Occipital lobe (tissue), 2 donors: ENCODE results near the gene FAXDC2. TPM values are rescaled to one million over a fixed set of nuclear protein-coding genes. Genes with fewer than 3 reads are reported as not detected.
"Not testable (repeated sequence)": the region's sequence is repeated elsewhere in the genome, so short reads cannot be mapped to it uniquely, and the experiment has no call there.

ENCODE experiments used
- DNase-seq: peaks from one replicate; lab custom pipeline; 2025; lab: John Stamatoyannopoulos, UW
- total RNA-seq: library from RNA; depleted of rRNA; stranded (reverse); fragments of >200 nt; gene quantifications from one replicate; pipeline ENCODE4 v1.2.3, GENCODE V29; 2014

FAXDC2 gene
- total RNA-seq, 1 donor from 2014 or later = 7.2 TPM

DNA sequence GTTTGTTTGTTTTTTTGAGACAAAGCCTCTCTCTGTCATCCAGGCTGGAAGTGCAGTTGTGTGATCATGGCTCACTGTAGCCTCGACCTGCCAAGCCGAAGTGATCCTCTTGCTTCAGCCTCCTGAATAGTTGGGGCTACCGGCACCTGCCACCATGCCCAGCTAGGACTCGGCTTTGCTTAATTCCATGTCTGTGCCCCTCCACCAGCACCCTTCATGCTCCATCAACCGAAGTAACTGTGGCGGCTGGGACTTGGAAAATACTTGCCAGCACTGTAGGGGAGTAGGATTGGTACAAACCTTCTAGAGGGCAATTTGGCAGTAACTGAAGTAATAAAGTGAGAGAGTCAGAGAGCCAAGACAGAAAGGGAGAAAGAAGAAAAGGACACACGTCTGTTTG is 19.0 kb downstream of the FAXDC2 start:
- DNase-seq = no peak

DNA sequence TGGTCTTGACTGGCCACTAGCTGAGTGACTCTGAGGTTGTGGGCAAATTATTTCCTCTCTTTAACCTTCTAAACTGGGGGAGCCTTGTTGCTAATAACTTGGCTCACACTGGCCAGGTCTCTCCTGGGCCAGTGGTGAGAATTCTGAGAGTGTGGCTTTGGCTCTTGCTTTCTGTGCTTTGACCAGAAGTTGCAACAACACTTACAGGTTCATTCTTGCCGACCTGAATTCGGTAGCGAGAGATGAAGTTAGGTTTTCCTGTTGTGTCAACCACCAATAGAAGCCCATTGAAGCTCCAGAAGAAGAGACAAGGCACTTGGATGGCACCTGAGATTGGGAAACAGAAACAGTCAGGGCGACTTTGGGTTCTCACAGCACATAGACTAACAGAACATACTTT is 19.8 kb downstream of the FAXDC2 start:
- no peak for DNase-seq

DNA sequence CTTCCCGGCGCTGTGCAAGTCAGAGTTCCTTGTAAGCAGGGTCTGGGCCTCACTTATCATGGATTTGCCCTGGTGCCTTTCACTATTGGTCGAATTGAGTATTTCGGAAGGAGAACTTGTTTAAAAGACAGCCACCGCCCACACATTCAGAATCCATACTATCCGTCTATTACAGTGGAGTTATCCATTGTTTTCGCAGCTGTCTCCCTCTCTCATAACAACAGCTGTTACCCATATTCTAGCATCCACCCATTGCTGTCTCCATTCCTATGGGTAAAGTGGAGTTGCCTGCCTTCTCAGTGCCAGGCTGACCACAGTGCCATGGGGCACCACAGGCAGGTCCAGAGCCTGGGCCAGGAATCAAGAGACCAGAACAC is 20.2 kb downstream of the FAXDC2 start:
- DNase-seq = no peak

DNA sequence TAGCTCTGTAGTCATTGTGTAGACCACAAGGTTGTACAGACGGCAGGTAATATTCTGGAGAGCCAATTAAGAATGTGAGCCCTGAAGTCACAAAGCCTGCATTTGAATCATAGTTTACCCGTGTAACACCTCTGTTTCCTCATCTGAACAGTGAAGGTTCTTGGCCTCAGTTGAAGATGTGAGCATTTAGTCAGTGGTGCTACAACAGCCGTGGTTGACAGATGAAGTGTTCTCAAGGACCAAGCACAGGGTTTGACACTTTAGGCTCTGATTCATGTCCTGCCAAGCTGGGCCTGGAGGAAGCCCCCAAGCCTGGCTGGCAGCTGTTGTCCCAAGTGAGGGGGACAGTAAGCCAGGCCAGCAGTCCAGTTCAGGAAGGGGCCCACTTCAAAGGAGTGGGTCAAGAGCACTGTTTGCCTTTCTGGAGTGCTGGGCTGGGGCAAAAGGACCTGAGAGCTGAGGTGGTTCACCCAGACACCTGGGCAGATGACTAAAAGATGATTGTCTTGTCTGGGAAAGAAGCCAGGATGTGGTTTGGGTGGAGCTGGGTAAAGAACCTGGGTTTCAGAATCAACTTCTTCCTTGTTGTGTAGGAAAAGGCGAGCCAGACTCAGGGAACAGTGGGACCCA is 20.7 kb downstream of the FAXDC2 start:
- no peak for DNase-seq

DNA sequence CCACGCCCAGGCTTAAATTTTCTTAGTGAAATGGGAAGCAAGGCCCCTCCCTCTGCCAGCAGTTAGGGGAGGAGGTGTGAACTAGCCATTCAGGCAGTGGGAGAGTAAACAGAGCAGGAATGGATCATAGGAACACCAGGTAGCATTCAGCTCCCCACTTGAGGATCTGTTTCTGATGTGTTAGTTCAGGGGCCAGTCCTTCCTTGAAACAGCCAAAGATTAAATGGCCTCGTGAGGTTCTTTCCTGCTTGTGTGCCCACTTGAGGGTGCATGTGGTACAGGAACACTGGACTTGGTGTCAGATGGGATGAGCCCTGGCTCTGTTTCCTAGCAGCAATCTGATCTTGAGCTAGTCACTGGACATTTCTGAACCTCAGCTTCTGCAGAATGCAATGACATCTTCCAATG is 21.2 kb downstream of the FAXDC2 start:
- no peak for DNase-seq

DNA sequence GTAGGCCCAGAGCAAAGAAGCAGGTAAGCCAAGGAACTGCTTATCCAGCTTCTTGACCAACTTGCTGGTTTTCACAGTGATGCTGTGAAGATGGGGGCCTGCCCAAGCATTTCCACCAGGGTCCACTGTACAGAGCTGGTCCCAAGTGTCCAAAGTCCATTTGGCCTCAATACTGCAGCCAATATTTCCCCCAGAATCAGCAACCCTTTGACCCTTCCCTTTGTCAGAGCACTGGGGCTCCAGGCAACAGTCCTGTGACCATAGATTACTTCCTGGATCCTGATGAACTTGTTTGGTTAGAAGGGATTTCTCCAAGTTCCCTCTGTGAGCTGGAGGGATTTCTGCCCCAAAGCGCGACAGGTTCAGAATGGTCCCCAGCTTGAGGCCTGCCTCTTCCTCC is 26.3 kb downstream of the FAXDC2 start:
- no peak for DNase-seq

DNA sequence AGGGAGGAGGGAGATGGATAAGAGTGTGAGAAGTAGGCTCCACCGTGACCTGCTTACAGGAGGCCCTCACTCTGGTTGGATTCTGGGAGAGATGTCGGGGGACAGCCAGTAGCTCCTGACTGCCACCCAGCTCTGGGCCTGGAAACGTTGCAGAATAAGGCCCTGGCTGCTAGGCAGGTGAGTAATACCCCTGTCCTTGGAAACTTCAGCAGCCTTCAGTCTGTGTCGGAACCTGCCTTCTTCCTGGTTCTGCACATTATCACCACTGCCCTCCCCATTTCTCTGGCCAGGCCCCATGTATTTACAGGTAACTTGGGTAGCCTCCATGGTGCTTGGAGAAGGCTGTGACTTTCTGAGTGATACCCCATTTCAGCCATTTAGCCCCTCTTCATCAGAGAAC is 26.8 kb downstream of the FAXDC2 start:
- DNase-seq = no peak

DNA sequence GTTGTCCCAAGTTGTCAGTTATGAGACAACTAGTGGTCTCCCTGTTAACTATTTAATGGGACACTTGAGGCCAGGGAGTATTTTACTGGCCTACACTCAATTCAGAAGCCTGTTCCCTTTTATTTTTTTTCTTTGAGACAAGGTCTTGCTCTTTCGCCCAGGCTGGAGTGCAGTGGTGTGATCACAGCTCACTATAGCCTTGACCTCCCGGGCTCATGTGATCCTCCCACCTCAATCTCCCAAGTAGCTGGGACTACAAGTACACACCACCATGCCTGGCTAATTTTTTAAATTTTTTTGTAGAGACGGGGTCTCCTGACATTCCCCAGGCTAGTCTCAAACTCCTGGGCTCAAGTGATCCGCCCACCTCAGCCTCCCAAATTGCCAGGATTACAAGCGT is 27.5 kb downstream of the FAXDC2 start:
- not testable (repeated sequence) for DNase-seq

DNA sequence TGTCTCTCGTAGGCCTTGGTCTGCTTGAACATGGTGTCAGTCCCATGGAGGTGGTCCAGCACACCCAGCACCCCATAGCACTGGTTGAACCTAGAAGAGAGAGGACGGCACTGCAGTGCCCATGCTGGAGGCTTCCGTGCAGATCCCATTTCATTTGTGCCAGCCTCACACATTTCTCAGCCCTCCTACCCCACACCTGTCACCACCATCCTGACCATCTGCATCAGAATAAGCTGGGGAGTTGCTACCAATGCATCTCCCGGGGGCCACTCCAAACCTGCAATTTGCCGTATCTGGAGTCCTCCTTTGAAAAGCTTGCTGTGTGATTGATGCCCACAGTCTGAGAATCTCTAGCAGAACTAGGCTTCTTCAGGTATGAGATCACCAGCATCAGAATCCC is 30.0 kb downstream of the FAXDC2 start:
- DNase-seq = no peak

DNA sequence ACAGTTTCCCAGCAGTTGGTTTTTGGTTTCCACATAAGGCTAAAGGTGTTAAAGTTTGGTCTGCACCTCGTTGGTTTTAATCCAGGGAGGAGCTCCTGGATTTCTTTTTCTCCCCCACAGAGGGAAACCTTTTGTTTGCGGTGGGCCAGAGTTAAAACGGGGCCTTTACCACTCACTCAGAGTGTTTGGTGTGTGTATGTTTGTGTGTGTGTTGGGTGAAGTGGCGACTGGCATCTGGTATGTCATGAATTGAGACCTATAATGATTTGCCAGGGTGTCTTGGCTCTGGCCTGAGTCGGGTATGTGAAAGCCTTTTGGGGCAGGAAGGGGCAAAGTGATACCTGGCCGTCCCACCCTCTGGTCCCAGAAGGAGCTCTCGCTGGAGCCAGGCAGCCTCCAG is 30.9 kb downstream of the FAXDC2 start:
- no peak for DNase-seq

DNA sequence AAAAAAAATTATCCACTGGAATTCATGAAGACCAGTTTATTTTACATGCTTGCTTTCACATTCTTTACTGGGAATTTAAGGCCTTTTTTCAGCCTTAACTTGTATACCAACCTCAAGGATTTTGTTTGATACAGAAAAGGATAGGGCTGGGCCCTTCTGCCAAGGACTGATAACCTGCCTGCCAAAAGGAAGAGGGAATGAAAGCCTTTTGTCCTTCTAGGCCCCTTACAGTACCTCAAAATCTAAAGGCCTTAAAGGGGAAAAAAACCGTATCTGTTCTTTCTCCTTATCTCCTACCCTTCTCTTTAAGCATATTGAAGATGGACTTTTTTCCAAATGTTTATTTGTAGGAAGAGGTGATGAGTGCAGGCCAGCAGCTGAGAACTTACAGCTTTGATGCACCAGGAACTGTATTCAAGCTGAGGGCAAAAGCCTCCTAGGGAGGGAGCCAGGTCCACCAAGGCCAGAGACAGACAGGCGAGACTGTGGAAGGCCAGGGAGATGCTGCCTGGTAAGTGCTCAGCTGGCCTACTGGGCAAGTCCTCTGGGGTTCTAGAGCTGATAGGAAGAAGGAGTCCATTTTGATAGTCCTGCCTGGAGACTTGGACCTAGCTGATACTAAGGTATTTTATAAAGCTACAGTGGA is 31.8 kb downstream of the FAXDC2 start:
- DNase-seq = no peak

DNA sequence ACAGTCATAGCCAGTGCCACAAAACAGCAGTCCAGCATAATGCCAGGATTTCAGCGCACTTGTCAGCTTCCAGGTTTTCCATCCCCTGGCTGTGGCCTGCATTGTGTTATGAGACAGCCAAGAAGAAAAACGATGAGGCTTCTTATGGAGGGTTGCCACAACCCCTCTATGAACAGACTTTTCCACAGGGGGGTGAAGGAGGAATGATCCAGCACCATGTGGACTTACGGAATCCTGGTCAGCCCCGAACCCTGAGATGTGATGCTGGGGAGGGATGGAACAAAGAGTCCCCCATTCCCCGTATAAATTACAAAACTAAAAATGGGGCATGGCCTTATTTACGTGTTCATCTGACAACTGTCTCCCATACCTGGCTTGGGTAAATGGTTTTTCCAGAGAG is 32.6 kb downstream of the FAXDC2 start:
- DNase-seq = no peak

DNA sequence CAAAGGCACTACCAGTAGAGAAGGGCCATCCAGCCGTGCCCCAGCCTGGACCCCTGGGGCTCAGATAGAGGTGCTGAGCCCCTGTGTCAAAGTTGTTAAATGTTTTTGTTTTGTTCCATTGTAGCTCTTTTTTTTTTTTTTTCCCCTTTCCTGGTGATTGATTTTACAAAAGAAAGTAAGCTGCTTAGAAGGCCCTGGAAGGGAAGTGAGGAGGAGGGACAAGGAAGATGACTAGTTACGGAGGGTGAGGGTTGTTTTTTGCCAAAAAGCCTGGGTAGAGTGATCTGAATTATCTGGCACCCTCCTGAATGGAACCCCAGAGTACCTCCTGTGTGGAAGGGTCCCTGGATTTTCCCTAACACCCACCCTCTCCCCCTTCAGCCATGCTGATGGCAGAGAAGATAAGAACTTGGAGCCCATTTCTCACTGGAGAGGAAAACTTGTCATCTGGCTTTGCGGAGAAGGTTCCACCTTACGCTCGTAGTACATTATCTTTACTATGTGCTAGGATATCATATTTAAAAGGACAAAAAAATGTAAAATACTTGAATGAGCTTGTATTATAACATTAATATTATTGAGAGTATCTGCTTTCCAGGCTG is 33.4 kb downstream of the FAXDC2 start:
- no peak for DNase-seq

DNA sequence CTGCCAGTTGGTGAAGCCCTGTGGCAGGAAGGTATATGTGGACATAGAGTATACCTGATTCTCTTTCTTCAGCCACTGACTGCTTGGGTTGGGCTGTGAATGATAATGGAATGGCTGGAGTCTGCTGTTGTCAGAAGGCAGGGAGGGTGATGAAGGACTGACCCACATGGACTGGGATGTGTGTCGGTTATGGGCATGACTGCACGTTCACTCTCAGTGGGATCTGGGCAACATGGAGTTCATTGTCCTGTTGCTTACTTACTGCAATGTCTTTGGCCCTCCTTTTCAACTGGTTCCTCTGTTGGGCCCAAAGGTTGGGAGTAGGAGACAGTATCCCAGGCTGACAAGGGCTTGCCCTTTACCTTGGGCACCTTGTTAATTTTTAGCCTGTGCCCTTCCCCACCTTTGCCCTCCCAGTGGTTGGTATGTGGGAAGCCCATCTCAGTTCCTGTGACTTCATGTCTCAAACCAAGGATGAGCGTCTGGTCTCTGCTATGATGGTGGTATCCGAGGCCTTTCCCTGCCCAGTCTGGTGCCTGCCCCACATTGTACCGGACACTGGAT is 34.6 kb downstream of the FAXDC2 start:
- DNase-seq = no peak

DNA sequence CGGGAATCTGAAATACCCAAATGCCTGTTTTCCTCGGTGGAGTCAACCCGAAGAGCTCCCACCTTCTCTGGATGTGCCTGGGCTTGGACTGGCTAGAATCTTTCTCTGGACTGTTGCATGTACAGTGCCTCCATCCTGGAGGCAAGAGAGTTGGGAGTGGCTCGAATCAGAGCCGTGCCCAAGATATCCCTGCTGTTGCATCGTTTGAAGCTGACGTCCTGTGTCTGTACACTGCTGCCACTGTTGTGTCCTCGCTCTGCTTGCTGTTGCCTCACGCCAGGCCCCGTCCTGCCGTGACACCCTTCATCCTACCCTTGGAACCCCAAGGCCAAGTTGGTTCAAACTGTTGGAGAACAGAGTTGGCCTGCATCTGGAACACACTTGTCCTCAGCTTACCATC is 35.4 kb downstream of the FAXDC2 start:
- DNase-seq = no peak

DNA sequence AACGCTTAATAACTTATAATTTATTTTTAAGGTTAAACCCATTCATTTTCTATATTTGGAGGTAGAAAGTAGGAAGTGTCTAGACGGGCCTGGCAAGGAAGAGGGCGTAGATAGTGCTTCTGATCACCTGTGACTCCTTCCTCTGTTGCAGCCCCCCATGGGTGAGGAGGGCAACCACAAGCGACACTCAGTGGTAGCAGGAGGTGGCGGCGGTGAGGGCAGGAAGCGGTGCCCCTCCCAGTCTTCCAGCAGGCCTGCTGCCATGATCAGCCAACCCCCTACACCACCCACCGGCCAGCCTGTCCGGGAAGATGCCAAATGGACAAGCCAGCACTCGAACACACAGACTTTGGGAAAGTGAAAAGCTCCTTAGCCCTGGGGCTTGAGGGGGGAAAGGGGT is 36.7 kb downstream of the FAXDC2 start:
- DNase-seq = no peak

DNA sequence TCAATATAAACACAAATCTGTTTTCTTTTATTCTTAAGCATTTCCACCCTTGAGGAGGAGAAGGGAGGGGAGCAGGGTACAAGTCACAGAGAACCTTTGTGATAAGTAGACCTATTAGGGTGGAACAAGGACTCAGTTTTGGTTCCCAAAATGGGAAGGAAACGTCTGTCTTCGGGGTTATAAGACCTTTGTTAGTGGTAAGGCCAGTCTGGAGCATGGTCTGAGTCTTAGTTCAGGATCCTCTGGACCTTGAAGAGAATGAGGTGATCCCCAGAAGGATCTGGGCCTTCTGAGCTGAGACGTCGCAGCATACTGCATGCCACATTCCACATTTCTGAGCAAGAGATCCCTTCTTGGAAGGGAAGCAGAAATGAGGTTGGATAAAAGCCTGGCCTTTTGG is 37.2 kb downstream of the FAXDC2 start:
- no peak for DNase-seq

DNA sequence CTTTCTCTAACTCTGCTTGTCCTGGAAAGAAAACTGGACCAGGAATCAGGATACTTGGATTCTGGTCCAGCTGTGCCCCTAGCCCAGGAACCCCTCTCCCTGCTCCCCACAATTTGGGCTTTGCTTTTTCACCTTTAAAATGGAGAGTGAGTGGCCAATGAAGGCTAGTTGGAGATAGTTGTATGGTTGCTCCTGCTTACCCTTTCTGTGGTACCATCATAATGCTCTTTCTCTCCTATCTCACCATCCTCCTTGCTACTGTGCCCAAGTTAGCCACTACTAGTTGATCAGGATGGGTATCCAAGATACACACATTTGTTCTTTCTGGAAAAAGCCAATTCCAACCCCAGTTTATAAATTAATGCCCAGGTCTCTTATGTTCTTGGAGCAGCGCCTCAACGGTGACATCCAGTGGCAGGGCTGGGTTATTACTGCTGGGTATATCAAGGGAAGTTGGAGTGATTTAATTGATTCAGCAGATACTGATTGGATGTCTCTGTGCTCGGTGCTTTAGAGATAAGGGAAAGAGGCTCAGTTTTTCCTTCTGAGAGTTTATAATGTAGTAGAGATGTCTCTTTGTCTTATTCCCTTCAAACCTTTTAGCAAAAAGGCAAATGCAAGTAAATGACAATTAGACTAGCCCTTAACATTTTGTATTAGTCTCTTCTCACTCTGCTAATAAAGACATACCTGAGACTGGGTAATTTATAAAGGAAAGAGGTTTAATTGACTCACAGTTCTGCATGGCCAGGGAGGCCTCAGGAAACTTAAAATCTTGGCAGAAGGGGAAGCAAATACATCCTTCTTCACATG is 38.5 kb downstream of the FAXDC2 start:
- peak; percentile 21 for DNase-seq

DNA sequence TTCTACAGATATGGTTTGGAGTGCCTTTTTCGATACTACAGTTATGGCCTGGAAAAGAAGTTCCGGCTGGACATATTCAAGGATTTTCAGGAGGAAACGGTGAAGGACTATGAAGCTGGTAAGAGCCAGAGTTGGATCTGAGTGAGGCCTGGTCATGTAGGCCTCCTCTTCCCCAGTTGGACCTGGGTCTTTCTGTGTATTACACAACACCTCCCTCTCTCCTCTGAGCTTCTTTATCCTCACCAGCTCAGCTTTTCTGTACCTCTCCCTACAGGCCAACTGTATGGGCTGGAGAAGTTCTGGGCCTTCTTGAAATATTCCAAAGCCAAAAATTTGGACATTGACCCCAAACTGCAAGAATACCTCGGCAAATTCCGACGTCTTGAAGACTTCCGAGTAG is 39.2 kb downstream of the FAXDC2 start:
- no peak for DNase-seq

DNA sequence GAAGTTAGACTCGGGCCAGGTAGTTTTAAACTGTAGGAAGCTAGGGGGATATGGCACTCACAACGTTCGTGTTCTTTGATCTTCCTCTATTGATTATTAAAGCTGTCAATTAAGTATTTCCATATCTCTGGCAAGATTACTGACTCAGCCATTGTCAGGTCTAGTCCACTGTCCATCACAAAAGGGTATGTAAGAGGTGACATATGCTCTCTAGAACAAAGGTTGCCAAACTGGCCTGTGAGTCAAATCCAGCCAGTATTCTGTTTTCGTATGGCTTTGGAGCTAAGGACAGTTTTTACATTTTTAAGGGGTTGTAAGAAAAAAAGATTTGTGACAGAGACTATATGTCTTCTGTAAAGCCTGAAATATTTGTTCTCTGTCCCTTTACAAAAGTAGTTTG is 44.2 kb downstream of the FAXDC2 start:
- no peak for DNase-seq

DNA sequence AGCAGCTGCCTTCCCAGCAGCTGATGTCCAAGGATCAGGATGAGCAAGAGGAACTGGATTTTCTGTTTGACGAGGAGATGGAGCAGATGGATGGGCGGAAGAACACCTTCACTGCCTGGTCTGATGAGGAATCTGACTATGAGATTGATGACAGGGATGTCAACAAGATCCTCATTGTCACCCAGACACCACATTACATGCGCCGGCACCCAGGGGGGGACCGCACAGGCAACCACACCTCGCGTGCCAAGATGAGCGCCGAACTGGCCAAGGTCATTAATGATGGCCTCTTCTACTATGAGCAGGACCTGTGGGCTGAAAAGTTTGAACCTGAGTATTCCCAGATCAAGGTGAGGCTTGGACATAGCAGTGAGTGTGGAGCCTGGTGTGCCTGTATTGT is 48.4 kb downstream of the FAXDC2 start:
- DNase-seq = no peak

DNA sequence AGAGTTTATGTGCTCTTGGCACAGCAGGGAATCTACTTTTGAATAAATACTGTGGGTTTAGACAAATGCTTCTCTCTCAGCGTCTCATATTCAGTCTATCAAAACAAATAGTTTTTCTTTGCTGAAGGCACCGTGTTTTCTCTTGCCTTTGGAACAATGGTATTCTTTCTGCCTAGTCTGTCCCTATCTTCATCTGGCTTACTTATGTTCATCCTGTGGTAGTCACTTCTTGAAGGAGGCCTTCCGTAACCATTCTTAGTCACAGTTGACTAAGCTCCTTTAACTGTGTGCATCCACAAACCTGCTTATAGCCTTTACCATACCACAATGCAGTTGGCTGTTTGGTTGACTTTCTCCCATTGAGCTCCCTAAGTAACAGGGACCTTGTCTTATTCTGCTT is 49.3 kb downstream of the FAXDC2 start:
- DNase-seq = no peak
